HFFc6 (cell line): Measurements from ENCODE around the gene GIMAP4. TPM values are rescaled to one million over a fixed set of nuclear protein-coding genes. Genes with fewer than 3 reads are reported as not detected.

Source experiments
- DNase-seq: peaks from one replicate; pipeline ENCODE4 v3.0.0-alpha.2; 2018
- H3K27ac Mint-ChIP-seq: 2 replicates; pipeline ENCODE4 v1.8.0; 2020; ENCODE audit warnings: mild to moderate bottlenecking, mixed read lengths
- H3K27me3 Mint-ChIP-seq: 2 replicates; pipeline ENCODE4 v1.8.0; 2021; ENCODE audit warnings: mild to moderate bottlenecking, moderate library complexity, mixed read lengths; ENCODE audit not compliant: insufficient read depth
- H3K36me3 Mint-ChIP-seq: 2 replicates; pipeline ENCODE4 v1.8.0; 2021; ENCODE audit warnings: low read depth, mixed read lengths
- H3K4me1 Mint-ChIP-seq: 2 replicates; pipeline ENCODE4 v1.8.0; 2020; ENCODE audit warnings: low read depth, mixed read lengths
- H3K4me3 Mint-ChIP-seq: 2 replicates; pipeline ENCODE4 v1.8.0; 2020; ENCODE audit warnings: mild to moderate bottlenecking, moderate library complexity, mixed read lengths
- H3K9me3 Mint-ChIP-seq: 2 replicates; pipeline ENCODE4 v1.8.0; 2020; ENCODE audit warnings: mild to moderate bottlenecking, mixed read lengths
- total RNA-seq, 6 experiments: library from RNA; stranded (reverse); fragmentation: NEBNext Ultra II Directional; extraction: Animal tissue kit (Norgen Biotek cat#: 25700); gene quantifications; 2 replicates in 1 of 6; 3 replicates in 5 of 6; pipeline ENCODE4 v1.2.3, GENCODE V29; 2021
- TF ChIP-seq, protein P1 (sequence below): fragments of 200-600 bp; sonication (generic); IDR thresholded peaks from 2 replicates; pipeline ENCODE4 v1.5.0; 2021; ENCODE audit warnings: antibody characterized with exemption, mild to moderate bottlenecking

The GIMAP4 gene
- total RNA-seq, 6 experiments from 2014 or later, result not detected

DNA sequence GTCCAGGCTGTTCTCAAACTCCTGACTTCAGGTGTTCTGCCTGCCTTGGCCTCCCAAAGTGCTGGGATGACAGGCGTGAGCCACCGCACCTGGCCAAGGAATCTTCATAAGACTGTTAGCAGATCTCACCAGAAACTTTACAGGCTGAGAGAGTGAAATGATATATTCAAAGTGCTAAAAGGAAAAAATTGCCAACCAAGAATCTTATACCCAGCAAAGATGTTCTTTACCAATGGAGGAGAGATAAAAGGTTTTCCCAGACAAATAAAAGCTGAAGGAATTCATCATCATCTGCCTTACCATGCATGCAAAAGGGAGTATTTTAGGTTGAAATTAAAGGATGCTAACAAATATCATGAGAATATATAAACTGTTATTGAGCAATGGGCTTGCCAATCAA is 28.9 kb upstream of the GIMAP4 start:
- peaks cover 1% of the 10 kb centered on the region; the same call in 1 of the 2 replicates for H3K27me3 Mint-ChIP-seq
- H3K27ac Mint-ChIP-seq, result no peak overlapping the region
- TF ChIP-seq, protein P1, sequence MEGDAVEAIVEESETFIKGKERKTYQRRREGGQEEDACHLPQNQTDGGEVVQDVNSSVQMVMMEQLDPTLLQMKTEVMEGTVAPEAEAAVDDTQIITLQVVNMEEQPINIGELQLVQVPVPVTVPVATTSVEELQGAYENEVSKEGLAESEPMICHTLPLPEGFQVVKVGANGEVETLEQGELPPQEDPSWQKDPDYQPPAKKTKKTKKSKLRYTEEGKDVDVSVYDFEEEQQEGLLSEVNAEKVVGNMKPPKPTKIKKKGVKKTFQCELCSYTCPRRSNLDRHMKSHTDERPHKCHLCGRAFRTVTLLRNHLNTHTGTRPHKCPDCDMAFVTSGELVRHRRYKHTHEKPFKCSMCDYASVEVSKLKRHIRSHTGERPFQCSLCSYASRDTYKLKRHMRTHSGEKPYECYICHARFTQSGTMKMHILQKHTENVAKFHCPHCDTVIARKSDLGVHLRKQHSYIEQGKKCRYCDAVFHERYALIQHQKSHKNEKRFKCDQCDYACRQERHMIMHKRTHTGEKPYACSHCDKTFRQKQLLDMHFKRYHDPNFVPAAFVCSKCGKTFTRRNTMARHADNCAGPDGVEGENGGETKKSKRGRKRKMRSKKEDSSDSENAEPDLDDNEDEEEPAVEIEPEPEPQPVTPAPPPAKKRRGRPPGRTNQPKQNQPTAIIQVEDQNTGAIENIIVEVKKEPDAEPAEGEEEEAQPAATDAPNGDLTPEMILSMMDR, result no peak
- peaks cover 75% of the 10 kb centered on the region for H3K9me3 Mint-ChIP-seq
- no peak for DNase-seq
- no peak overlapping the region for H3K4me3 Mint-ChIP-seq
- H3K4me1 Mint-ChIP-seq, result no peaks in the 10 kb centered on the region
- no peaks in the 10 kb centered on the region for H3K36me3 Mint-ChIP-seq

DNA sequence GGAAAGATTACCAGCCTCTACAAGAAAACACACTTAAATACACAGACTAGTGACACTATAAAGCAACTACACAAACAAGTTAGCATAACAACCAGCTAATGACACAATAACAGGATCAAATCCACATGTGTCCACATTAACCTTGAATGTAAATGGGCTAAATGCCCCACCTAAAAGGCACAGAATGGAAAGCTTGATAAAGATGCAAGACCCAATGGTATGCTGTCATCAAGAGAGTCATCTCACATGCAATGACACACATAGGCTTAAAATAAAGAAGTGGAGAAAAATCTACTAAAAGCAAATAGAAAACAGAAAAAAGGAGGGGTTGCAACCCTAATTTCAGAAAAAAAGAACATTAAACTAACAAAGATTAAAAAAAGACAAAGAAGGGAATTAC is 14.0 kb upstream of the GIMAP4 start:
- no peaks in the 10 kb centered on the region; the same call in 1 of the 2 replicates for H3K36me3 Mint-ChIP-seq
- H3K4me3 Mint-ChIP-seq, result no peak overlapping the region

DNA sequence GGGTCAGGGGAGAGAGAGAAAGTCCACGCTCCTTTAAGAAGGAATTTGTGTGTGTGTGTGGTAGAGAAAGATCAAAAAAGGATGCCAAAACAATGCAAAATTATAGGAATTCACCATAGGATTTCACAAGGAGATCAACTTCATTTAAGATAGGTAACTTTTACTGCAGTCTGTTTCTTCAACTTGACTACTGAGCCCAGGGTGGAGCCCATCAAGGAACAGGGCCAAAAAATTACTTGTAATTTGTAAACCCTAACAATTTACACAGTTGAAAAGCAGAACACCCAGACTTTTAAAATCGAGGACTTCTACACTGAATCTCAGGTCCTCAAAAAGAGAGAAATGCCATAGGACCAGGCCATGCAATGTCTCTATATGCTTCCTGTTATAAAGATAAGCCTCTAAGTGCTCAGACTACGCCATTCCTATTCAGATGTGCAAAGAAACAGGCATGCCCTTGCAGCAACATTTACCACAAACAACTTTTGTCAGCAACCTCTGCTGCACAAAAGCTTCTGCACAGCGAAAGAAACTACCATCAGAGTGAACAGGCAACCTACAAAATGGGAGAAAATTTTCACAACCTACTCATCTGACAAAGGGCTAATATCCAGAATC is 10.6 kb upstream of the GIMAP4 start:
- no peaks in the 10 kb centered on the region for H3K4me1 Mint-ChIP-seq
- peaks cover 68% of the 10 kb centered on the region for H3K9me3 Mint-ChIP-seq
- H3K36me3 Mint-ChIP-seq, result no peaks in the 10 kb centered on the region; the same call in 1 of the 2 replicates

More for the DNA sequence above, 14.0 kb upstream of the GIMAP4 start:
- Mint-ChIP-seq H3K27ac (no peak overlapping the region), H3K27me3 (no peaks in the 10 kb centered on the region), H3K4me1 (no peaks in the 10 kb centered on the region), H3K9me3 (peaks cover 52% of the 10 kb centered on the region)
- no peak for DNase-seq
- TF ChIP-seq, protein P1, result no peak

DNA sequence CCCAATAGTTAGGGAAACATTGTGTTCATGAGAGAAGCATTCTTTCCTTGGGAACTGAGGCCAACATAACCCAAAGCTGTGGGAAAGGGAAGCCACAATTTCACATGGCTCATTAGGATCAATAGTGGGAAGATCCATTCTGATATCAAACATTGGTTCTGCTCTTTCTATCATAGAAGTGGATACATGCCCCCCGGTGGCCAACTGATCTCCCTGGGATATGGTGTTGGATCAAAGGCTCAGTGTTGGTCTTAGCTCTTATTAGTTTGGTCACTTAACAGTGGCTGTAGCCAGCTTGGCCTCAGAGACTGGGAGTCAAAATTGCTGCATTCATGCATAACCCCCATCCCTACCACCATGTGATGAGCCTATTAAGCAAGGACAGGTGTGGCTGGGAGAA is 6.7 kb upstream of the GIMAP4 start:
- no peak overlapping the region for H3K27ac Mint-ChIP-seq
- TF ChIP-seq, protein P1, result no peak
- DNase-seq, result no peak
- no peaks in the 10 kb centered on the region; the same call in 1 of the 2 replicates for H3K36me3 Mint-ChIP-seq
- no peak overlapping the region for H3K4me3 Mint-ChIP-seq
- H3K27me3 Mint-ChIP-seq, result no peaks in the 10 kb centered on the region
- H3K4me1 Mint-ChIP-seq, result no peaks in the 10 kb centered on the region
- H3K9me3 Mint-ChIP-seq, result peaks cover 52% of the 10 kb centered on the region

More for the DNA sequence above, 10.6 kb upstream of the GIMAP4 start:
- Mint-ChIP-seq H3K27me3 (no peaks in the 10 kb centered on the region), H3K4me3 (no peak overlapping the region), H3K27ac (no peak overlapping the region)
- TF ChIP-seq, protein P1, result no peak
- no peak for DNase-seq

DNA sequence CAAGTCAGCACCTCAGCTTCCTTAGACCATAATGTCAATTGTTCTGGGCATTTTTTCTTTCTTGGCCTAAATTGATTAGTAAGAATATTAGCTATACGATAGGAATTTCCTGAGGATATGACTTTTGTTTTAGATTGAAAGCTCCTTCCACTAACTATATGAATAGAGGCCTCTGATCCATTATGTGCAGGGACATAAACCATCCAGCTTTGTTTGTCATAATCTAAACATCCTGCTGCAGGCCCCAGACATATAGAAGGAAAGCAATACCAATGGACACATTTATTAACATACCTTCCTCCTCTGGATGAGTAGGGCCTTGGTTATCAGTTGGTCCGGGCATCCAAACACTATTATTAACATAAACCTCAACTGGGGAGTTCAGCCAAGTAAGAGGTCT is 4.3 kb upstream of the GIMAP4 start:
- H3K4me1 Mint-ChIP-seq, result no peaks in the 10 kb centered on the region
- peaks cover 53% of the 10 kb centered on the region for H3K9me3 Mint-ChIP-seq
- TF ChIP-seq, protein P1, result no peak
- no peak for DNase-seq
- H3K4me3 Mint-ChIP-seq, result no peak overlapping the region
- H3K27ac Mint-ChIP-seq, result no peak overlapping the region
- H3K27me3 Mint-ChIP-seq, result no peaks in the 10 kb centered on the region
- H3K36me3 Mint-ChIP-seq, result no peaks in the 10 kb centered on the region
